ES-I3 (cell line): ENCODE results near the gene RECK.

ENCODE experiments used
- H3K36me3 ChIP-seq: 2 replicates; pipeline ENCODE4 v1.6.1; 2013; ENCODE audit warnings: mild to moderate bottlenecking, low read length, control low read depth, moderate library complexity; ENCODE audit not compliant: insufficient read depth
- H3K4me1 ChIP-seq: 2 replicates; pipeline ENCODE4 v1.6.1; 2013; ENCODE audit warnings: mild to moderate bottlenecking, control low read depth, low read length; ENCODE audit not compliant: insufficient read depth
- H3K9ac ChIP-seq: 2 replicates; pipeline ENCODE4 v1.6.1; 2013; ENCODE audit warnings: low read depth, mild to moderate bottlenecking, low read length, moderate library complexity
- H3K9me3 ChIP-seq: 2 replicates; pipeline ENCODE4 v1.6.1; 2013; ENCODE audit warnings: mild to moderate bottlenecking, low read length, moderate library complexity; ENCODE audit not compliant: control insufficient read depth, insufficient read depth

Gene RECK

DNA sequence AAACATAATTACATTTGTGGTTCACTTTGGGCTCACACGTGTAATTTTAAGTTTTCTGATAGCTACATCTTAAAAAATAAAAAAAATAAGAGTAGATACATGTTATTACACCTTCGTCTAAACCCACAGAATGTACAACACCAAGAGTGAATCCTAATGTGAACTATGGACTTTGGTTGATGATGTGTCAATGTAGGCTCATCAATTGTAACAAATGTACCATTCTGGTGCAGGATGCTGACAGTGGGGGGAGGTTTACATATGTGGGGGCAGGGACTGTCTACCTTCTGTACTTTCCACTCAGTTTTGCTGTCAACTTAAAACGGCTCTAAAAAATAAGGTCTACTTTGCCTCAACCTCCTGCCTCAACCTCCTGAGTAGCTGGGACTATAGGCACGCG is 2.5 kb upstream of the RECK start:
- Histone ChIP-seq H3K36me3 (no peaks in the 10 kb centered on the region), H3K9me3 (no peaks in the 10 kb centered on the region), H3K4me1 (peaks cover 5% of the 10 kb centered on the region; the same call in 1 of the 2 replicates), H3K9ac (no peak overlapping the region)

DNA sequence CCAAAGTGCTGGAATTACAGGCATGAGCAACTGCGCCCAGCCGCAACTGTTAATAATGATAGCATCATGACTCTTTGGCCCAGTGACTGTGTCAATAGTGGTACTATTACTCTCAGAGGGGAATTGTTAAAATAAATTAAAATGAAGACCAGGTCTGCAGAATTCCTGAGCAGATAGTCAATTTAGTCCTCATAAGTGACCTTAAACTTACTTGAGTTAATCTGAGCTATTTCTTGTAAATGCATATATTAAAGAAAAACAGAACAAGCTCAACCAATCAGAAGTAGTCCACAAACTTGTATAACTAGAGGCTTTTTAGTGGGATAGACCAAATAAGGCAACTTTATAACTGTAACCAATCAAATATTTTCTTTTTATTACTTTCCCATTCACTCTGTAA is 1.7 kb upstream of the RECK start:
- Histone ChIP-seq H3K9me3 (no peaks in the 10 kb centered on the region), H3K4me1 (peaks cover 6% of the 10 kb centered on the region; the same call in 1 of the 2 replicates), H3K36me3 (no peaks in the 10 kb centered on the region), H3K9ac (no peak overlapping the region)

DNA sequence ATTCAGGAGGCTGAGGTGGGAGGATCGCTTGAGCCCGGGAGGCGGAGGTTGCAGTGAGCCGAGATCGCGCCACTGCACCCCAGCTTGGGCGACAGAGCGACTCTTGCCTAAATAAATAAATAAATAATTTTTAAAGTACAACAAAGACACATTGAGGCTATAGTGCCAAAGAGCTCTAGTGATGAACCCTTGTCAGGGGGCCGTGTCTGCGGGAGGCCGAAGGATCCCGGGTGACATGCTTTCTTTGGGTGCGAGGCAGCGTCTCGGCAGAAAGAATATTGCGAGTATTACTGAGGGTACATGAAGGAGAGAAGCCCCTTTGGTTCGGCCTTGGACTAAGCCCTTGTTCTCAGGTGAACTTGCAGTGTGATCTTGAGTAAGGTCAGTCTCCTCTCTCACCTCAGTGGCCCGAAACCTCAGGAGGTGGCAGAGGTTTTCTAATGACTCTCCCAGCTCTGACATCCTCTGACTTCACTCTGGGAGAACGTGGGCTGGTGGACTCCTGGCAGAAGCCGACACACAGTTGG is 397 bp upstream of the RECK start:
- H3K9ac ChIP-seq, result peak overlapping the region; percentile 69
- H3K36me3 ChIP-seq, result no peaks in the 10 kb centered on the region
- no peaks in the 10 kb centered on the region for H3K9me3 ChIP-seq
- peaks cover 11% of the 10 kb centered on the region for H3K4me1 ChIP-seq

DNA sequence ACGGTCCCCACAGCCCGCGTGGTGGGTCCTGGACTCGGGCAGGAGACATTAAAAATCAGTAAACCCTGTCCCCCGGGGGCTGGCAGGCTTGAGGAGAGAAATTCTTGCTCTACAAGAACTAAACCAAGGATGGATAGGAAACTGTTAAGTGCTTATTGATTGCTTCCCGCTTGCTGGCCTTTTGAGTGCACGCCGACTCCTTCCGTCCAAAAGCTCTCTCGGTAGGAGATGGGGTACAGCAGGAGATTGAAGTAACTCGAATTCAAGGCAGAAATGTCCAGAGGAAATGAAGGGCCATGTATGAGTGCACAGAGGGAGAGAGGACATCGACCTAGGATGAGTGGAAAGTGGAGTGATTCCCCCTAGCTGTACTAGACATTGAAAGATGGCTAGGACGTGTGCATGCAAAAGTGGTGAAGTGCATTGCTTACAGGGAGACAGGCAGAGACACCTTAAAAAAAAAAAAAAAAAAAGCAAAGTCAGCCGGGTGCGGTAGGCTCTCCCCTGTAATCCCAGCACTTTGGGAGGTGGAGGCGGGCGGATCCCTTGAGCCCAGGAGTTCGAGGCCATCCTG is 923 bp downstream of the RECK start:
- Histone ChIP-seq H3K36me3 (no peaks in the 10 kb centered on the region), H3K9me3 (no peaks in the 10 kb centered on the region), H3K9ac (peak overlapping the region; percentile 69), H3K4me1 (peaks cover 15% of the 10 kb centered on the region)

DNA sequence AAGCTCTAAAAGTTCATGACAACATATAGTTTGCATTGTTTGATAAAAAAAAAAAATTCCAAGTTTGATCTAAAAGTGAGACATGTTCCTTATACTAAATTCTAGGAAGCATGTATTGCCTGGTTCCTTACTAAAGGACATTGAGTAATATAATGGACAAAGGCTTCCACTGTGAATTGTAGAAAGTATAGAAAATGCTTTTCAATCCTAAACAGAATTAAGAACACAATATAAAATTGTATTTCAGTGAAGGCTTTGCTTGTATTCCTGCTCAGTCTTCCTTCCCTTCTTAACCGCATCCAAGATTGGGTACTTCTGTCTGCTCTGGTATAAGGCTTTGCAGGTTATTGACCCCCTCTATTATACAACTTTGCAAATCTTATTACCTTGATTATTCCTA is 2.4 kb downstream of the RECK start:
- H3K4me1 ChIP-seq, result peaks cover 15% of the 10 kb centered on the region
- H3K36me3 ChIP-seq, result no peaks in the 10 kb centered on the region
- H3K9ac ChIP-seq, result no peak overlapping the region; the same call in 1 of the 2 replicates
- H3K9me3 ChIP-seq, result no peaks in the 10 kb centered on the region

DNA sequence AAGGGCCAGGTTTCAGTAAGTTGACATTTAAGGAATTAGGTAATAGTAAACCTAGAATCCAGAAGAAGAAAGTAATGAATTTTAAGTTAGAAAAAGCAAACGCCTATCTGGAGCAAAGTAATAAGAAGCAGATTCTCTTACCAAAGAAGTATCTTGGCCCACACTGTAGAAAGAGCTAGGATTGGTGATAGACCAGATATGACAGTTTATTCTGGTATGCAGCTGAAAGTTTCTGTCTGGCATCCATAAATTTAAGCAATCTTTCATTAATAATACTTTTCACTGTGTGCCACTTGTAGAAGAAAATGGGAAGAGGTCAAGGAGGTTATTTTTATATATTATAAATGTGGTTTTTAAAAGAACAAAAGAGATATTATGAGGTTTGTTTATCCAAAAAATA is 3.0 kb downstream of the RECK start:
- Histone ChIP-seq H3K36me3 (no peaks in the 10 kb centered on the region), H3K9ac (no peak overlapping the region; the same call in 1 of the 2 replicates), H3K9me3 (no peaks in the 10 kb centered on the region), H3K4me1 (peaks cover 19% of the 10 kb centered on the region)

DNA sequence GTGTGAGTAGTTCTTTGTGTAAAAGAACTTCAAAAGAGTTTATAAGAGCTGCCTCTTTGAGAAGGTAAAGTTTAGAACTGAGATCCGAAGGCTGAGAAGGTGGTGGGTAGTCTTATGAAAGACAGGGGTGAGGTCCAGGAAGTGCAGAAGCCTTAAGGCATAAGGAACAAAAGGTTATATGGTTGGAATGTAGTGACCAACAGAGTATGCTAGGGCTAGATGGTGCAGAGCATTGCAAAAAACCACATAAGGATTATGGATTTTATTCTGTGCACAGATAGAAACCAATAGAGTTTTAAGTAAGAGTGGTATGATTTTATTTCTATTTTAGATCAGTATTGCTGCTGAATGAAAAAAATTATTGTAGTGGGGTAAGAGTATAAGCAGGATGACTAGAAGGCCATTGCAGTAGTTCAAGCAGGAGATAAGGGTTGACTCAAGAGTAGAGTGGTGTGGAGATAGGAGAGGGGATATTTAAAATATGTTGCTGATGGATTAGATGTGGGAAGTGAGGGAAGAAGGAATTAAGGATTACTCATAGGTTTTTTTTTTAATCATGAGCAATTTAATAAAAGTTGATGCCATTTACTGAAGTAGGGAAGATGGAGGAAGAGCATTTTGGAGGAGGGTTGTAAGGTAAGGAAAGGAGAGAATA is 3.7 kb downstream of the RECK start:
- H3K9me3 ChIP-seq, result no peaks in the 10 kb centered on the region
- no peaks in the 10 kb centered on the region for H3K36me3 ChIP-seq
- peaks cover 21% of the 10 kb centered on the region for H3K4me1 ChIP-seq
- H3K9ac ChIP-seq, result no peak overlapping the region

DNA sequence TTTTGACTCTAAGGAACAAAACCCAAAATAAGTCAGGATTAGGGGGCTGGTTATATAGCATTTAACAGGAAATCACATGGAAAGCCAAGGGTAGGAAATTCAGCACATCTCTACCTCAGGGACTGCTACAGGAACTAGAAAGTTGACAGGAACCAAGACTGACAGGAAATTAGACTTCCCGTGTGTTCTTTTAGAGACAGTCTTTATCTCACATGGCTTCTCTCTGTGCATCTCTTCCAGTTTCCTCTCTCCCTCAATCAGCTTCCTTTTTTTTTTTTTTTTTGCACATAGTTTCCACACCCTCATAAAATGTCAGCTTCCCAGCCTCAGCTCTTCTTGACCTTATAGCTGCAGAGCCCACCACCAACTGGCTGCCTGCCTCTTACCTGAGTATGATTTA is 4.8 kb downstream of the RECK start:
- Histone ChIP-seq H3K9ac (no peak overlapping the region), H3K9me3 (no peaks in the 10 kb centered on the region), H3K4me1 (peaks cover 21% of the 10 kb centered on the region), H3K36me3 (no peaks in the 10 kb centered on the region)

DNA sequence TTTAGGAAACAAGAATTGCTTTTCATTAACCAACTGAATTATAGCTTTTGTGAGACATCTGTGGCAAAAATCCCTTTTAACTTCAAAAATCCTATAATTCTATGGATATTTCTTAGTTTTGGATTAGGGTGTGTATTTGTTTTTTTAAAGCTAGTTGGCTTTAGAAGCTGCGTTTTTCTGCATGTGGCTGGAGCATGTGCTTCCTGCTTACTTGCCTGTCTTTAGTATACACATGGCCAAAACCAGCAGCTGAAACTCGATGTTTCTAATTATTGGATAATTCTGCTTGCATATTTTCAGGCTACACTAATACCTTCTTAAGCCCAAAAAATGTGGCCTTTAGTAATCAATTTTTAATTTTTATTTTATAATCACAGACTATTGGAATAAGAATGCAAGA is 8.9 kb downstream of the RECK start:
- Histone ChIP-seq H3K9me3 (no peaks in the 10 kb centered on the region), H3K9ac (no peak overlapping the region), H3K36me3 (no peaks in the 10 kb centered on the region), H3K4me1 (peaks cover 22% of the 10 kb centered on the region)

DNA sequence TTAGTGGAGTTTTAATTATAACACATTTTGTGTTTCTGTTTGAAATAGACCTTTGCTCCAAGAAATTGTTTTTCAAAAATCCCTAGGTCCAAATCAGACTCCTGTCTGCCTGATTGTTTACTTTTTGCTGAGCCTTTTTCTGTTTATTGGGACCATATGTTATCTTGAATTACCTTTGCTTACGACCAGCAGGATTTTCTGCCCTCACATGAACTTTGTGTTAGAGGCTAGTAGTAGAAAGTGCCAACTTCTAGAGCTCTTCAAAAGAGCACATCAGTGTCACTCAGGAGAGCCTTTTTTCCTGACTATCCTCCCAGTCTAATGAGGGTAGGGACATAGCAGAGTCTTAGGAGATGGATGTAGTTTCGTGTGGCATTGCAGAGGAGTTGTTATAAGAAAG is 10.2 kb downstream of the RECK start:
- Histone ChIP-seq H3K4me1 (peaks cover 14% of the 10 kb centered on the region), H3K9me3 (no peaks in the 10 kb centered on the region)

DNA sequence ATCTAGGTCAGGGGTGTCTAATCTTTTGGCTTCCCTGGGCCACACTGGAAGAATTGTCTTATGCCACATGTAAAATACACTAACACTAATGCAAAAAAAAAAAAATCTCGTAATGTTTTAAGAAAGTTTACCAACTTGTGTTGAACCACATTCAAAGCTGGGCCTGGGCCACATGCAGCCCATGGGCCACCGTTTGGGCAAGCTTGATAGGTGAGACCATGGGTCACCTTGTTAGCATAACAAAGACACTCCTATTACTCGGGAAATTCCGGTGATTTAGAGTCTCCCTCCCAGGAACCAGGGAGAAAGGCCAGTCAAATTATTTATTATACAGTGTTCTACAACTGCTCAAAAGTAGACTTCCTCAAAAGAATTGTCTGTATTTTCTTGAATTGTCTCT is 12.7 kb downstream of the RECK start:
- H3K9me3 ChIP-seq, result no peaks in the 10 kb centered on the region

More for the DNA sequence above, 10.2 kb downstream of the RECK start:
- Histone ChIP-seq H3K36me3 (no peaks in the 10 kb centered on the region), H3K9ac (no peak overlapping the region)

DNA sequence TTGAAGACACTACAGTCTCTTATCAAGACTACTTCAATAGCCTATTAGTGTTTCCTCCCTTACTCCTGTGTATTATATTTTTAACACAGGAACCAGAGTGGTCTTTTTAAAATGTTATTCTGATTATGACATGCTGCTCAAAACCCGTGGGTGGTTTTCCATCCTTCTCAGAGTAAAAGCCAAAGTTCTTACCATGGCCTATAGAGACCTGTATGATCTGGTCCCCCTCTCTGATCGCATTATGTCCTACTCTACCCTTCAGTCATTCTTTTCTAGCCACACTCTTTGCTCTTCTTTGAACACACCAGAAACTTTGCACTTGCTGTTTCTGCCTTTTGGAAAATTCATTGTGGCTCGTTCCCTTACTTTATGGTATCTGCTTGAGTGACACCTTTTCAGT is 13.8 kb downstream of the RECK start:
- Histone ChIP-seq H3K36me3 (no peaks in the 10 kb centered on the region), H3K9ac (no peak overlapping the region), H3K9me3 (no peaks in the 10 kb centered on the region), H3K4me1 (peaks cover 14% of the 10 kb centered on the region)

More for the DNA sequence above, 12.7 kb downstream of the RECK start:
- Histone ChIP-seq H3K9ac (no peak overlapping the region), H3K4me1 (peaks cover 19% of the 10 kb centered on the region), H3K36me3 (no peaks in the 10 kb centered on the region)

DNA sequence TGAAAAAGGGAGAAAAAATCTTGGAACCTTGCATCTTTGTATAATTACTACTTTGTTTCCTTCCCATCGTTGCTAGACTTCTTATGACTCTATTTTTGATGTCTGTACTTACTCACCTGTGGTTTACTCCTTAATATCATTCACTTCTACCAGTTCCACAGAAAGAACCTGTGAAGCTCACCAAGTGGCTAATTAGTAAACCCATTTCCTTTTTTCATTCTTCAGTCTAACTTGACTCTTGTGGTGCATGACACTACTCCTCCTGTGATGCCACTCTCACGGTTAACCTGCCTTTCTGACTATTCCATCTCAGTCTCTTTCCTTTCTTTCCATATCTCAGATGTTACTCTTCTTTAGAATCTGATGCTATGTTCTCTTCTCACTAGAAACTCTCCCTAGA is 14.6 kb downstream of the RECK start:
- Histone ChIP-seq H3K9me3 (no peaks in the 10 kb centered on the region), H3K9ac (no peak overlapping the region), H3K36me3 (no peaks in the 10 kb centered on the region), H3K4me1 (peaks cover 14% of the 10 kb centered on the region)

DNA sequence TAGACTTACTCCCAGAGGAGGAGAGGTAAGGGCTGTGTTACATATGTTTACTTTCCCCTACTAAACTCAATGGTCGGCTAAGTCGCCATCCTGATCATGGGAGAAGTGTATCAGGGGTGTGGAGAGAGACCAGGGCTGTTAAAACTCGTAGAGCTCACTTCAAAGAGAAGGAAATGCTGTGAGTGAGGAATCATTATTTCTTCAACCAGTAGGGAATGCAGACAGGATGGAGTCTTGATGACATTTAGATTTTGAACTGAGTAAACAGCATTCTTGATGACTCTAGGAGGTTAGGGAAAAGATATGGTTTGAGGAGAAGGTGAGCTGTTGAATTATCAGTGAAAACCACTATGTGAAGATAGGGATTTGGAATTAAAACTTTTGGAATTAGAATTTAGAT is 17.3 kb downstream of the RECK start:
- H3K36me3 ChIP-seq, result no peaks in the 10 kb centered on the region
- no peak overlapping the region for H3K9ac ChIP-seq
- peaks cover 14% of the 10 kb centered on the region for H3K4me1 ChIP-seq
- no peaks in the 10 kb centered on the region for H3K9me3 ChIP-seq

DNA sequence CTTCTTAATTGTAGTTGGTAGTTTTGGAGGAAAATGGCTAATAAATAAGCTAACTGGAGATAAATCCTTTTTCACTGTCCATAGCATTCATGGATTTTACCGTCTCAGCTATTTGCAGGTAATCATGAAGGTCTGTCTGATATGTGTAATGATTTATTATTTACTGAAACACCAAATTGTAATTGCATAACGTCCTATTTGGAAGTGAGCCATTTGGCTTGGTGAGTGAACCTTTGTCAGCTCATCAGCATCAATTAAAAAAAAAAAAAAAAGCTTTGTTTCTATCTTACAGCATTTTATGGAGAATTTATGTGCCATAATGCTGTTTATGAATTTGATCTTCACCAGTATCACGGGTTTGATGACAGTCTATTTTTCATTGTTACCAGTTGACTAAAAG is 20.2 kb downstream of the RECK start:
- H3K36me3 ChIP-seq, result no peaks in the 10 kb centered on the region

More for the DNA sequence above, 20.2 kb downstream of the RECK start:
- Histone ChIP-seq H3K9me3 (no peaks in the 10 kb centered on the region), H3K9ac (no peak overlapping the region), H3K4me1 (peaks cover 7% of the 10 kb centered on the region)
